SK-N-SH (cell line): ENCODE results near the gene SNAP25. TPM values are rescaled to one million over a fixed set of nuclear protein-coding genes. Genes with fewer than 3 reads are reported as not detected.

Source experiments
- CTCF ChIA-PET: fragments of 300-600, 350-600 bp; formaldehyde crosslinking; extraction: SDS; loops from one replicate; lab custom pipeline; 2021; lab: Yijun Ruan, JAX
- POLR2A ChIA-PET: fragments of 350-600 bp; sonication (Branson Sonifier 250); formaldehyde crosslinking; extraction: SDS; loops from one replicate; lab custom pipeline; 2020; ENCODE audit warnings: antibody characterized with exemption, inconsistent platforms; lab: Yijun Ruan, JAX
- DNase-seq: peaks from one replicate; pipeline ENCODE4 v3.0.0; 2012
- H2AFZ ChIP-seq: fragments of 200-600 bp; sonication (generic); 2 replicates; pipeline ENCODE4 v1.8.1; 2016; ENCODE audit warnings: antibody characterized with exemption, mild to moderate bottlenecking, low read depth
- H3F3A ChIP-seq: fragments of 200-600 bp; sonication (generic); replicated peaks from 2 replicates; pipeline ENCODE3; 2016; ENCODE audit warnings: antibody characterized with exemption, mild to moderate bottlenecking; ENCODE audit not compliant: insufficient read depth
- H3K27ac ChIP-seq, 2 experiments: fragments of 200-500 bp in 1 of 2; fragments of 200-600 bp in 1 of 2; sonication (Bioruptor generic) in 1 of 2; sonication (generic), shearing (Covaris generic) in 1 of 2; 2 replicates each; pipeline versions ENCODE4 v1.5.1 to v1.6.1; 2014 to 2016; ENCODE audit warnings: low read depth in 2 of 2, inconsistent platforms in 1 of 2, low read length in 1 of 2, mild to moderate bottlenecking in 1 of 2, mixed read lengths in 1 of 2
- H3K27me3 ChIP-seq: fragments of 200-600 bp; sonication (generic), shearing (Covaris generic); 2 replicates; pipeline ENCODE4 v1.6.1; 2016; ENCODE audit warnings: mixed run types; ENCODE audit not compliant: insufficient read depth
- H3K36me3 ChIP-seq, 2 experiments: fragments of 200-500 bp in 1 of 2; fragments of 200-600 bp in 1 of 2; sonication (Bioruptor generic) in 1 of 2; sonication (generic) in 1 of 2; replicated peaks in 1 of 2; 2 replicates each; pipeline versions ENCODE3 to v1.5.1; 2014 to 2016; ENCODE audit warnings: low read length in 1 of 2, mild to moderate bottlenecking in 1 of 2; ENCODE audit not compliant: insufficient read depth in 2 of 2, control insufficient read depth in 1 of 2
- H3K4me1 ChIP-seq, 2 experiments: fragments of 200-500 bp in 1 of 2; fragments of 200-600 bp in 1 of 2; sonication (Bioruptor generic) in 1 of 2; sonication (generic), shearing (Covaris generic) in 1 of 2; 2 replicates each; pipeline versions ENCODE4 v1.5.1 to v1.6.1; 2014 to 2016; ENCODE audit warnings: low read depth in 1 of 2, low read length in 1 of 2, mixed run types in 1 of 2; ENCODE audit not compliant: insufficient read depth in 2 of 2, control insufficient read depth in 1 of 2
- H3K4me2 ChIP-seq: fragments of 200-600 bp; sonication (generic), shearing (Covaris generic); 2 replicates; pipeline ENCODE4 v1.6.1; 2017; ENCODE audit warnings: mixed run types
- H3K4me3 ChIP-seq, 2 experiments: fragments of 200-500 bp in 1 of 2; fragments of 200-600 bp in 1 of 2; sonication (Bioruptor generic) in 1 of 2; sonication (generic), shearing (Covaris generic) in 1 of 2; 2 replicates each; pipeline versions ENCODE4 v1.5.1 to v1.8.1; 2014 to 2016; ENCODE audit warnings: low read depth in 2 of 2, inconsistent platforms in 1 of 2, low read length in 1 of 2, mild to moderate bottlenecking in 1 of 2, mixed read lengths in 1 of 2, moderate library complexity in 1 of 2
- H3K79me2 ChIP-seq: fragments of 200-600 bp; sonication (generic); 2 replicates; pipeline ENCODE4 v1.8.1; 2017; ENCODE audit warnings: mild to moderate bottlenecking; ENCODE audit not compliant: insufficient read depth
- H3K9ac ChIP-seq: fragments of 200-600 bp; sonication (generic); 2 replicates; pipeline ENCODE4 v1.6.1; 2017; ENCODE audit warnings: mixed run types
- H3K9me2 ChIP-seq: fragments of 200-600 bp; sonication (generic); 2 replicates; pipeline ENCODE4 v1.6.1; 2017; ENCODE audit warnings: mixed run types
- H3K9me3 ChIP-seq: fragments of 200-600 bp; sonication (generic); 2 replicates; pipeline ENCODE4 v1.6.1; 2017; ENCODE audit warnings: mixed run types, mild to moderate bottlenecking, moderate library complexity
- H4K20me1 ChIP-seq: fragments of 200-600 bp; sonication (generic); 2 replicates; pipeline ENCODE4 v1.6.1; 2017; ENCODE audit warnings: mild to moderate bottlenecking, mixed run types; ENCODE audit not compliant: insufficient read depth
- EP300 ChIP-seq, 2 experiments: IDR thresholded peaks; 2 replicates each; pipeline versions ENCODE4 v1.4.0 to v1.6.1; 2012; ENCODE audit warnings: borderline replicate concordance in 1 of 2, low read depth in 1 of 2, low read length in 1 of 2
- FOXJ3 ChIP-seq: sonication (generic); formaldehyde crosslinking; IDR thresholded peaks from 2 replicates; pipeline ENCODE4 v1.5.1; 2020; ENCODE audit warnings: mild to moderate bottlenecking, missing genetic modification reagents
- GABPA ChIP-seq: IDR thresholded peaks from 2 replicates; pipeline ENCODE4 v1.4.0; 2012; ENCODE audit warnings: low read depth, mild to moderate bottlenecking
- JUND ChIP-seq: IDR thresholded peaks from 2 replicates; pipeline ENCODE4 v1.4.0; 2012
- MEF2A ChIP-seq: IDR thresholded peaks from 2 replicates; pipeline ENCODE4 v1.4.0; 2012; ENCODE audit warnings: low read depth, borderline replicate concordance
- RAD21 ChIP-seq: IDR thresholded peaks from 2 replicates; pipeline ENCODE4 v1.6.1; 2012; ENCODE audit warnings: mild to moderate bottlenecking, low read length
- RCOR1 ChIP-seq: fragments of 150-350 bp; IDR thresholded peaks from 2 replicates; pipeline ENCODE4 v1.6.1; 2017; ENCODE audit warnings: antibody characterized with exemption, low read length
- REST ChIP-seq: IDR thresholded peaks from 2 replicates; pipeline ENCODE4 v1.6.1; 2012; ENCODE audit warnings: mild to moderate bottlenecking, low read depth, low read length, moderate library complexity
- RFX5 ChIP-seq: IDR thresholded peaks from 2 replicates; pipeline ENCODE4 v1.6.1; 2012; ENCODE audit warnings: mild to moderate bottlenecking, improper control_type of control experiment, low read length
- SIN3A ChIP-seq: IDR thresholded peaks from 2 replicates; pipeline ENCODE4 v1.6.1; 2012; ENCODE audit warnings: low read depth, mild to moderate bottlenecking, low read length, moderate library complexity, borderline replicate concordance
- TEAD4 ChIP-seq: IDR thresholded peaks from 2 replicates; pipeline ENCODE4 v1.4.0; 2012; ENCODE audit warnings: mild to moderate bottlenecking, borderline replicate concordance; ENCODE audit not compliant: insufficient read depth
- USF1 ChIP-seq: IDR thresholded peaks from 2 replicates; pipeline ENCODE4 v1.4.0; 2012; ENCODE audit warnings: low read depth, borderline replicate concordance
- WGBS: methylation state at CpG from one replicate; pipeline ENCODE4 v1.1.6; 2017; ENCODE audit warnings: low lambda C conversion rate; 5-methylcytosine and 5-hydroxymethylcytosine counted together
- polyA plus RNA-seq, 3 experiments: library from polyadenylated mRNA; depleted of rRNA; stranded (reverse); fragments of >200 nt; gene quantifications; 2 replicates each; pipeline ENCODE4 v1.2.3, GENCODE V29; 2012
- TF ChIP-seq, protein P1 (sequence below): fragments of 200-600 bp; sonication (generic); IDR thresholded peaks from 2 replicates; pipeline ENCODE4 v1.6.1; 2017; ENCODE audit warnings: antibody characterized with exemption, mild to moderate bottlenecking, moderate library complexity

Gene SNAP25
- polyA plus RNA-seq, 1 of the 3 experiments (the other 2 are of a cell fraction) = 42.4 TPM

DNA sequence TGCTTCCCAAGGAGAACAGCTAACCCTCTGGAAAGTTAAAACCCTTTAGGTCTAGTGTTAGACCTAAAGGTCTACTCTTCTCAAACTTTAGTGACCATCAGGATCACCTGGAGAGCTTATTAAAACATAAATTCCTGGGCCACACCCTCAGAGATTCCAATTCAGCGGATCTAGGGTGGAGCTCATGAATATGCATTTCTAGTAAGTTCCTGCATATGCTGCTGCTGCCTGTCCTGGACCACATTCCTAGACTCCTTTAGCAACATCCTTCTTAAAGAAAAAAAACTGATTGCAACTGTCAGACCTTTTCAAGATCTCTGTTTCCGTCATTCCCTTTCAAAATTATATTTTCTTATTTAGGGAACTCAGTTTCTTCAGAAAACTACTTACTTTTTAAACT, 31.2 kb downstream of the SNAP25 start:
- Histone ChIP-seq H4K20me1 (no peaks in the 10 kb centered on the region), H3K9ac (no peak overlapping the region), H3K9me3 (no peaks in the 10 kb centered on the region), H2AFZ (no peak overlapping the region), H3K36me3 (peaks cover 0 to 27% of the 10 kb centered on the region in 2 experiments), H3K4me1 (peaks cover 0 to 5% of the 10 kb centered on the region in 2 experiments; a peak in 2 of 4 replicates), H3K79me2 (no peaks in the 10 kb centered on the region), H3K4me2 (no peak overlapping the region), H3K27ac (no peak overlapping the region), H3K27me3 (no peaks in the 10 kb centered on the region), H3F3A (no peaks in the 10 kb centered on the region), H3K9me2 (no peaks in the 10 kb centered on the region), H3K4me3 (no peak overlapping the region)
- 79% methylated on average over 2 of the region's 2 CpGs for WGBS
- TF ChIP-seq FOXJ3 (CRISPR knock-in tag) = no peak
- no peak for TF ChIP-seq TEAD4
- TF ChIP-seq RCOR1 = no peak
- TF ChIP-seq JUND = no peak
- no peak for TF ChIP-seq REST
- no peak for TF ChIP-seq USF1
- TF ChIP-seq, protein P1, sequence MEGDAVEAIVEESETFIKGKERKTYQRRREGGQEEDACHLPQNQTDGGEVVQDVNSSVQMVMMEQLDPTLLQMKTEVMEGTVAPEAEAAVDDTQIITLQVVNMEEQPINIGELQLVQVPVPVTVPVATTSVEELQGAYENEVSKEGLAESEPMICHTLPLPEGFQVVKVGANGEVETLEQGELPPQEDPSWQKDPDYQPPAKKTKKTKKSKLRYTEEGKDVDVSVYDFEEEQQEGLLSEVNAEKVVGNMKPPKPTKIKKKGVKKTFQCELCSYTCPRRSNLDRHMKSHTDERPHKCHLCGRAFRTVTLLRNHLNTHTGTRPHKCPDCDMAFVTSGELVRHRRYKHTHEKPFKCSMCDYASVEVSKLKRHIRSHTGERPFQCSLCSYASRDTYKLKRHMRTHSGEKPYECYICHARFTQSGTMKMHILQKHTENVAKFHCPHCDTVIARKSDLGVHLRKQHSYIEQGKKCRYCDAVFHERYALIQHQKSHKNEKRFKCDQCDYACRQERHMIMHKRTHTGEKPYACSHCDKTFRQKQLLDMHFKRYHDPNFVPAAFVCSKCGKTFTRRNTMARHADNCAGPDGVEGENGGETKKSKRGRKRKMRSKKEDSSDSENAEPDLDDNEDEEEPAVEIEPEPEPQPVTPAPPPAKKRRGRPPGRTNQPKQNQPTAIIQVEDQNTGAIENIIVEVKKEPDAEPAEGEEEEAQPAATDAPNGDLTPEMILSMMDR = no peak
- TF ChIP-seq RAD21 = no peak
- TF ChIP-seq GABPA = no peak
- no peak for TF ChIP-seq RFX5
- no peak for TF ChIP-seq SIN3A
- TF ChIP-seq EP300 (IDR thresholded peaks at IDR 0.05; ENCODE audit: borderline replicate concordance in 1 of 2, low read depth in 1 of 2, low read length in 1 of 2) = no peak
- TF ChIP-seq MEF2A = no peak
- ChIA-PET POLR2A (no interaction called here), CTCF (interaction anchor here (1.2 to 1.9 kb wide), 2 partner anchors 9 to 271 kb away, joined by 5 to 6 read pairs; no protein-coding TSS in a partner anchor)
- no peak for DNase-seq
